ENCODE results near the gene USF3.

- TF ChIP-seq POLR2AphosphoS5 (IDR thresholded peaks at IDR 0.05) = no peak
- TF ChIP-seq, protein P1, sequence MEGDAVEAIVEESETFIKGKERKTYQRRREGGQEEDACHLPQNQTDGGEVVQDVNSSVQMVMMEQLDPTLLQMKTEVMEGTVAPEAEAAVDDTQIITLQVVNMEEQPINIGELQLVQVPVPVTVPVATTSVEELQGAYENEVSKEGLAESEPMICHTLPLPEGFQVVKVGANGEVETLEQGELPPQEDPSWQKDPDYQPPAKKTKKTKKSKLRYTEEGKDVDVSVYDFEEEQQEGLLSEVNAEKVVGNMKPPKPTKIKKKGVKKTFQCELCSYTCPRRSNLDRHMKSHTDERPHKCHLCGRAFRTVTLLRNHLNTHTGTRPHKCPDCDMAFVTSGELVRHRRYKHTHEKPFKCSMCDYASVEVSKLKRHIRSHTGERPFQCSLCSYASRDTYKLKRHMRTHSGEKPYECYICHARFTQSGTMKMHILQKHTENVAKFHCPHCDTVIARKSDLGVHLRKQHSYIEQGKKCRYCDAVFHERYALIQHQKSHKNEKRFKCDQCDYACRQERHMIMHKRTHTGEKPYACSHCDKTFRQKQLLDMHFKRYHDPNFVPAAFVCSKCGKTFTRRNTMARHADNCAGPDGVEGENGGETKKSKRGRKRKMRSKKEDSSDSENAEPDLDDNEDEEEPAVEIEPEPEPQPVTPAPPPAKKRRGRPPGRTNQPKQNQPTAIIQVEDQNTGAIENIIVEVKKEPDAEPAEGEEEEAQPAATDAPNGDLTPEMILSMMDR (IDR thresholded peaks at IDR 0.05) = no peak
These were observed 33.1 kb downstream of the USF3 start for GRCh38 chr3:113663324-113663750.

Measured in breast epithelium (tissue), 3 donors.